ENCODE measurements around the gene C16orf54.

- TF ChIP-seq CTCF (IDR thresholded peaks at IDR 0.05) (no peak), POLR2AphosphoS5 (IDR thresholded peaks at IDR 0.05) (no peak), POLR2A (IDR thresholded peaks at IDR 0.05) (no peak)
Measured at GRCh38 chr16:29757950-29758466, 12.2 kb upstream of the C16orf54 start.
